UCSD-AML1 (cell line): ENCODE data around the gene MAN2A2.

Experiments
- DNase-seq: peaks from one replicate; lab custom pipeline; 2025; ENCODE audit not compliant: unreplicated experiment; lab: John Stamatoyannopoulos, UW

The MAN2A2 gene

GRCh38 chr15:90959028-90959595 is 56.0 kb downstream of the MAN2A2 start:
- DNase-seq = no peak

- DNase-seq = no peak
Observed at GRCh38 chr15:90959894-90960293, 56.8 kb downstream of the MAN2A2 start.

- DNase-seq = no peak
Observed at GRCh38 chr15:90960298-90961091, 57.4 kb downstream of the MAN2A2 start.

GRCh38 chr15:90962021-90962420 is 58.9 kb downstream of the MAN2A2 start:
- no peak for DNase-seq

- no peak for DNase-seq
Observed at GRCh38 chr15:90966262-90966661, 63.2 kb downstream of the MAN2A2 start.

GRCh38 chr15:90967206-90967605 is 64.1 kb downstream of the MAN2A2 start:
- no peak for DNase-seq

GRCh38 chr15:90968434-90968833 is 65.3 kb downstream of the MAN2A2 start:
- no peak for DNase-seq

- DNase-seq = no peak
Observed at GRCh38 chr15:90970274-90970673, 67.2 kb downstream of the MAN2A2 start.

- no peak for DNase-seq
Observed at GRCh38 chr15:90972133-90972532, 69.0 kb downstream of the MAN2A2 start.
